Naive thymus-derived CD4-positive, alpha-beta T cell (primary cell): ENCODE data around the gene GSC. TPM values are rescaled to one million over a fixed set of nuclear protein-coding genes. Genes with fewer than 3 reads are reported as not detected.

Experiments used
- ATAC-seq: fragments of 150-1000 bp; cut with Tn5 transposase; 2 replicates; pipeline ENCODE4 v1.10.0; 2021; ENCODE audit warnings: mild to moderate bottlenecking, moderate library complexity
- CTCF ChIA-PET: fragments of 350-600 bp; sonication (Branson Sonifier 250); formaldehyde crosslinking; loops from one replicate; lab custom pipeline; 2021; ENCODE audit warnings: antibody characterized with exemption; lab: Charles Lee
- POLR2A ChIA-PET: fragments of 350-600 bp; sonication (Branson Sonifier 250); formaldehyde crosslinking; loops from one replicate; lab custom pipeline; 2021; ENCODE audit warnings: antibody characterized with exemption, inconsistent platforms; lab: Charles Lee
- DNase-seq, 9 donors: peaks; one replicate each; pipeline versions ENCODE4 v3.0.0 to v3.0.0-alpha.2; 2020 to 2022; ENCODE audit warnings: mixed read lengths in 1 of 9
- H3K27ac ChIP-seq: one replicate; pipeline ENCODE4 v1.7.0; 2013; ENCODE audit warnings: mild to moderate bottlenecking, low read depth, low read length, moderate library complexity
- H3K27me3 ChIP-seq, 2 donors: one replicate each; pipeline ENCODE4 v1.7.0; 2013; ENCODE audit warnings: low read length in 2 of 2, mild to moderate bottlenecking in 2 of 2, moderate library complexity in 2 of 2; ENCODE audit not compliant: control insufficient read depth in 2 of 2, insufficient read depth in 2 of 2
- H3K36me3 ChIP-seq, 3 experiments: 1 replicate in 2 of 3; 2 replicates in 1 of 3; pipeline ENCODE4 v1.7.0; 2013; ENCODE audit warnings: low read length in 3 of 3, mild to moderate bottlenecking in 3 of 3, moderate library complexity in 1 of 3; ENCODE audit not compliant: insufficient read depth in 3 of 3, control insufficient read depth in 2 of 3
- H3K4me1 ChIP-seq, 2 donors: one replicate each; pipeline ENCODE4 v1.7.0; 2013; ENCODE audit warnings: low read length in 2 of 2, mild to moderate bottlenecking in 2 of 2, moderate library complexity in 1 of 2; ENCODE audit not compliant: control insufficient read depth in 2 of 2, insufficient read depth in 2 of 2
- H3K4me3 ChIP-seq: 2 replicates; pipeline ENCODE4 v1.7.0; 2013; ENCODE audit warnings: mild to moderate bottlenecking, low read length
- H3K9me3 ChIP-seq, 3 experiments: 1 replicate in 2 of 3; 2 replicates in 1 of 3; pipeline ENCODE4 v1.7.0; 2013; ENCODE audit warnings: low read length in 3 of 3; ENCODE audit not compliant: control insufficient read depth in 2 of 3
- H3K27ac Mint-ChIP-seq, 9 donors: one replicate each; pipeline ENCODE4 v1.8.0; 2020 to 2022; ENCODE audit warnings: mixed read lengths in 9 of 9, mild to moderate bottlenecking in 8 of 9, moderate library complexity in 5 of 9, inconsistent platforms in 2 of 9
- H3K27me3 Mint-ChIP-seq, 5 donors: one replicate each; pipeline ENCODE4 v1.8.0; 2021 to 2022; ENCODE audit warnings: mixed read lengths in 5 of 5, mild to moderate bottlenecking in 1 of 5
- H3K36me3 Mint-ChIP-seq, 5 donors: one replicate each; pipeline ENCODE4 v1.8.0; 2020 to 2022; ENCODE audit warnings: mixed read lengths in 5 of 5, mild to moderate bottlenecking in 3 of 5, inconsistent platforms in 1 of 5
- H3K4me1 Mint-ChIP-seq, 7 donors: one replicate each; pipeline ENCODE4 v1.8.0; 2020 to 2022; ENCODE audit warnings: mixed read lengths in 7 of 7, mild to moderate bottlenecking in 3 of 7, inconsistent platforms in 1 of 7
- H3K4me3 Mint-ChIP-seq, 10 donors: one replicate each; pipeline ENCODE4 v1.8.0; 2020 to 2022; ENCODE audit warnings: mild to moderate bottlenecking in 10 of 10, mixed read lengths in 10 of 10, moderate library complexity in 6 of 10, inconsistent platforms in 2 of 10
- H3K9me3 Mint-ChIP-seq, 11 donors: one replicate each; pipeline ENCODE4 v1.8.0; 2020 to 2022; ENCODE audit warnings: mixed read lengths in 11 of 11, mild to moderate bottlenecking in 4 of 11, inconsistent platforms in 1 of 11, moderate library complexity in 1 of 11
- intact Hi-C, 2 donors: fragments of 100-400 bp; cut with micrococcal nuclease; formaldehyde crosslinking; loops; one replicate each; pipeline ENCODE4 v1.15.1; 2023
- polyA plus RNA-seq, 2 donors: library from polyadenylated mRNA; unstranded; fragments of 300-500 nt; fragmentation: Illumina TruSeq; gene quantifications; one replicate each; pipeline ENCODE4 v1.2.3, GENCODE V29; 2021
- total RNA-seq, 6 experiments: library from RNA in 5 of 6; stranded (reverse) in 5 of 6; gene quantifications; 1 replicate in 5 of 6; 2 replicates in 1 of 6; pipeline ENCODE4 v1.2.3 and lab custom pipeline; 2021 to 2026

GSC gene
- total and polyA plus RNA-seq, 7 experiments from 2014 or later: not detected

DNA sequence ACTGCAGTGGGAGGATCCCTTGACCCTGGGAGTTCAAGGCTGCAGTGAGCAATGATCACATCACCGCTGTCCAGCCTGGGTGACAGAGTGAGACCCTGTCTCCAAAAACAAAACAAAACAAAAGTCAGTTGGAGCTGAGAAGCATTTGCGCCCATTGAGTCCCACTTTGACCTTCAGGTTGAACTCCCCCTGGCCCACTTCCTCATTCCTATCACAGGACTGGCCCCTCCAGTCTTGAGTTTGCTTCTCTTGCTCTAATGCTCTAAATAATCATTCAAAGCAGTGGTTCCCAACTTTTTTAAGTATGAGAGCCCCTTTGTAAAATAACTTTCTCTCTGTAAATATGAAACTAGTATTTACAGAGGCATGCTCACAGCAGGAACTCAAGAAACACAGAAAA is 28.0 kb upstream of the GSC start:
- H3K27ac Mint-ChIP-seq: no peak overlapping the region

DNA sequence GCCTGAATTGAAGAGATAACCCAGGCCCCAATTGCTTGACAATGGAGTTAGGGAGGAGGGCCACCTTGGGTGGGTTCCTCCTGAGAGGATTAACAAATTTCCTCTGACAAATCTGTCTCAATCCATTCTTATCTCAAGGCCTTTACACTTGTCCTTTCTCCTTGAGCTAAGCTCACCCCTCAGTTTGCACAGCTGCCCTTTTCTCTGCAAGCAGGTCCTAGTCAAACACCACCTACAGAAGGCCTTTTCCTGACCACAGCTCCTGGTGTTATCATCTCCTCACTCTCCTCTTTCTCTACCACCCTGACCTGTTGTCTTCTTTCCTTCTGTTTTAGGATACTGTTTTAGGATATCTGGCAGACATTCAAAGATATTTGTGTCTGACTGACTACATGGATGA is 26.4 kb upstream of the GSC start:
- peaks cover 3 to 38% (median 36%) of the 10 kb centered on the region in 5 donors for H3K27me3 Mint-ChIP-seq
- peaks cover 0 to 4% (median 0%) of the 10 kb centered on the region in 11 donors for H3K9me3 Mint-ChIP-seq
- intact Hi-C loops: no loop called here
- ChIA-PET POLR2A (no interaction called here), CTCF (no interaction called here)
- DNase-seq: no peak
- H3K27ac ChIP-seq: no peak overlapping the region
- H3K36me3 ChIP-seq: no peaks in the 10 kb centered on the region
- H3K4me3 ChIP-seq: no peak overlapping the region
- no peak for ATAC-seq
- no peaks in the 10 kb centered on the region for H3K9me3 ChIP-seq
- H3K27ac Mint-ChIP-seq: no peak overlapping the region
- H3K4me1 ChIP-seq: no peaks in the 10 kb centered on the region
- H3K36me3 Mint-ChIP-seq: no peaks in the 10 kb centered on the region
- H3K27me3 ChIP-seq: no peaks in the 10 kb centered on the region
- H3K4me1 Mint-ChIP-seq: no peaks in the 10 kb centered on the region
- H3K4me3 Mint-ChIP-seq: no peak overlapping the region

More for the DNA sequence above, 28.0 kb upstream of the GSC start:
- H3K9me3 Mint-ChIP-seq: peaks cover 0 to 4% (median 0%) of the 10 kb centered on the region in 11 donors
- no peaks in the 10 kb centered on the region for H3K36me3 Mint-ChIP-seq
- no peaks in the 10 kb centered on the region for H3K4me1 Mint-ChIP-seq
- no peak overlapping the region for H3K4me3 Mint-ChIP-seq
- intact Hi-C loops: no loop called here
- CTCF ChIA-PET: no interaction called here
- no peak for ATAC-seq
- H3K4me3 ChIP-seq: no peak overlapping the region
- no peaks in the 10 kb centered on the region for H3K4me1 ChIP-seq
- H3K27ac ChIP-seq: no peak overlapping the region
- peaks cover 3 to 34% (median 26%) of the 10 kb centered on the region in 5 donors for H3K27me3 Mint-ChIP-seq
- H3K9me3 ChIP-seq: no peaks in the 10 kb centered on the region
- no peak for DNase-seq
- POLR2A ChIA-PET: no interaction called here
- no peaks in the 10 kb centered on the region for H3K36me3 ChIP-seq
- H3K27me3 ChIP-seq: no peaks in the 10 kb centered on the region

DNA sequence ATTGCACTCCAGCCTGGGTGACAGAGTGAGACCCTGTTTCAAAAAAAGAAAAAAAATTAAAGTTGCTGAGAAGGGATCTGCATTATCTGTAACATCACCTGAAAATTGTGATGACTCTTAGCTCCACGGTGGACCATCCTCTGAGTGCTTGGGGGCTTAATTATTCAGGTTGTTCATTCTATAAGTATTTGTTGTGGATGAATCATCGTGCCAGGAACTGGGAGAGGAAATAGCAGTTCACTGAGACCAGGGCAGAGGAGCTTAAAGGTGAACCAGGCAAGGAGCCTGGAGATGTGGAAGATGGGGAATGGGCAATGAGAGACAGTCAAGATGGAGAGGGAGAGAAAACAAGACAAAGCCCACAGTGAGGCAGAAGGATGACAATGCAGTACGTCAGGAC is 25.5 kb upstream of the GSC start:
- no peaks in the 10 kb centered on the region for H3K4me1 ChIP-seq
- ATAC-seq: no peak
- Mint-ChIP-seq H3K36me3 (no peaks in the 10 kb centered on the region), H3K4me3 (no peak overlapping the region), H3K4me1 (no peaks in the 10 kb centered on the region), H3K27ac (no peak overlapping the region), H3K27me3 (peaks cover 3 to 42% (median 31%) of the 10 kb centered on the region in 5 donors), H3K9me3 (peaks cover 0 to 10% (median 1%) of the 10 kb centered on the region in 11 donors)
- H3K27me3 ChIP-seq: no peaks in the 10 kb centered on the region
- H3K27ac ChIP-seq: no peak overlapping the region
- DNase-seq: no peak
- H3K9me3 ChIP-seq: no peaks in the 10 kb centered on the region
- POLR2A ChIA-PET: interaction anchor here (0.5 kb wide), 1 partner anchor 156 kb away, joined by 3 read pairs; no protein-coding TSS in a partner anchor
- no peak overlapping the region for H3K4me3 ChIP-seq
- no peaks in the 10 kb centered on the region for H3K36me3 ChIP-seq
- intact Hi-C loops: no loop called here
- CTCF ChIA-PET: no interaction called here

DNA sequence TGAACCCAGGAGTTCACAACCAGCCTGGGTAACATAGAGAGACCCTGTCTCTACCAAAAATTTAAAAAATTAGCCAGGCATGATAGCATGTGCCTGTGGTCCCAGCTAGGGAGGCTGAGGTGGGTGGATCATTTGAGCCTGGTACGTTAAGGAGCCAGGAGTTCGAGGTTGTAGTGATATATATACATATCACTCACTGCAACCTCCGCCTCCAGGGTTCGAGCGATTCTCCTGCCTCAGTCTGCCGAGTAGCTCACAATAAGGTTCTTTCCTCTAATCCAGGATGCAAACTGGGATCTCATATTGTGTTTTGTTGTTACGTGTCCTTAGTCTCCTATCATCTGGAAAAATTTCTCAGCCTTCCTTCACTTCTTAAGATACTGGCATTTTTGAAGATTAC is 24.0 kb upstream of the GSC start:
- no peaks in the 10 kb centered on the region for H3K36me3 ChIP-seq
- no peak overlapping the region for H3K4me3 ChIP-seq
- ChIA-PET CTCF (no interaction called here), POLR2A (no interaction called here)
- no peak overlapping the region for H3K27ac ChIP-seq
- ATAC-seq: no peak
- peaks cover 0 to 13% (median 1%) of the 10 kb centered on the region in 11 donors for H3K9me3 Mint-ChIP-seq
- H3K9me3 ChIP-seq: no peaks in the 10 kb centered on the region
- intact Hi-C loops: no loop called here
- no peaks in the 10 kb centered on the region for H3K4me1 ChIP-seq
- DNase-seq: no peak
- H3K27me3 Mint-ChIP-seq: peaks cover 3 to 40% (median 28%) of the 10 kb centered on the region in 5 donors
- H3K4me1 Mint-ChIP-seq: no peaks in the 10 kb centered on the region
- H3K27ac Mint-ChIP-seq: no peak overlapping the region
- no peaks in the 10 kb centered on the region for H3K27me3 ChIP-seq
- no peak overlapping the region for H3K4me3 Mint-ChIP-seq
- no peaks in the 10 kb centered on the region for H3K36me3 Mint-ChIP-seq

DNA sequence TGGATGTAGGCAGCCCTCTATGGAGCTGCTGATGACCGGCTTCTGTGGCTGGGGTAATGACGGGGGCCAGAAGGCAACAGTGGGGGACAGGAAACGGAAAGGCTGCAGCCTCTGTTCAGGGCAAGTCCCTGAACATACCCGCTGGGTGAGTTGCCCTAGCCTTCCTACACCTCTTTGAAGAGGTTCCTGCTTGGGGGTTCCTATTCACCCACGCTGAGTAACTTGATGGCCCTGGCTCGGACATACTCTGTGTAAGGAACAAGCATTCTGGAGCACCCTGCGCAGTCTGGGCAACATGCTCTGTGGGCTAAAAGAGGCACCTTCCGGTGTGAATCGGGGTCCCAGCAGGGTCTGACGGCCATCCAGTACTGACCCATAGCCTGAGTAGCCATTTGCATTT is 17.7 kb upstream of the GSC start:
- Histone ChIP-seq H3K27me3 (no peaks in the 10 kb centered on the region), H3K4me3 (no peak overlapping the region), H3K9me3 (no peaks in the 10 kb centered on the region), H3K4me1 (no peaks in the 10 kb centered on the region), H3K36me3 (no peaks in the 10 kb centered on the region), H3K27ac (no peak overlapping the region)
- POLR2A ChIA-PET: no interaction called here
- H3K27ac Mint-ChIP-seq: no peak overlapping the region
- peaks cover 0 to 33% (median 15%) of the 10 kb centered on the region in 5 donors for H3K27me3 Mint-ChIP-seq
- intact Hi-C loops: no loop called here
- ATAC-seq (no peak), DNase-seq (no peak)
- H3K36me3 Mint-ChIP-seq: no peaks in the 10 kb centered on the region
- CTCF ChIA-PET: no interaction called here
- peaks cover 0 to 9% (median 1%) of the 10 kb centered on the region in 11 donors for H3K9me3 Mint-ChIP-seq
- H3K4me1 Mint-ChIP-seq: no peaks in the 10 kb centered on the region
- H3K4me3 Mint-ChIP-seq: no peak overlapping the region

DNA sequence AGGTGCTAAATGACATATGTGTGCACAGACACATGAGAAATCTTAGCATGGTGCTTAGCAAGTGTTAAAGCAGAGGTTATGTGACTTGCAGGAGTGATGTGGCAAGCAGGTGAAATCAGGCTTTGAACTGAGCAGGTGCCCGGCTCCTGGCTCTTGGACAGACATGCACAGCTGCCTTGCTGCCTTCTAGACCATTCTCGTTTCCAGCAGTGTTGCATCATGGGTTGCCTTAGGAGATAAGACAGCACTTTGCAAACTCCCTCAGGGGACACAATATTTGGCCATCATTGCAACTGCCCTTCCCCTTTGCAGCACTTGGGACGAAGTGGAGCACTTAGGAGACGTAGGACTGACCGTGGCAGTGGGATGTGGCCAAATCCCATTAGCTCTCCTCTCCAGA is 17.2 kb upstream of the GSC start:
- Histone ChIP-seq H3K36me3 (no peaks in the 10 kb centered on the region), H3K27me3 (no peaks in the 10 kb centered on the region), H3K9me3 (no peaks in the 10 kb centered on the region), H3K4me3 (no peak overlapping the region), H3K4me1 (no peaks in the 10 kb centered on the region), H3K27ac (no peak overlapping the region)
- no peak overlapping the region for H3K27ac Mint-ChIP-seq
- POLR2A ChIA-PET: no interaction called here
- DNase-seq (no peak), ATAC-seq (no peak)
- H3K4me1 Mint-ChIP-seq: no peaks in the 10 kb centered on the region
- H3K9me3 Mint-ChIP-seq: peaks cover 0 to 9% (median 1%) of the 10 kb centered on the region in 11 donors
- intact Hi-C loops: no loop called here
- no peaks in the 10 kb centered on the region for H3K36me3 Mint-ChIP-seq
- CTCF ChIA-PET: no interaction called here
- H3K4me3 Mint-ChIP-seq: no peak overlapping the region
- peaks cover 0 to 33% (median 16%) of the 10 kb centered on the region in 5 donors for H3K27me3 Mint-ChIP-seq

DNA sequence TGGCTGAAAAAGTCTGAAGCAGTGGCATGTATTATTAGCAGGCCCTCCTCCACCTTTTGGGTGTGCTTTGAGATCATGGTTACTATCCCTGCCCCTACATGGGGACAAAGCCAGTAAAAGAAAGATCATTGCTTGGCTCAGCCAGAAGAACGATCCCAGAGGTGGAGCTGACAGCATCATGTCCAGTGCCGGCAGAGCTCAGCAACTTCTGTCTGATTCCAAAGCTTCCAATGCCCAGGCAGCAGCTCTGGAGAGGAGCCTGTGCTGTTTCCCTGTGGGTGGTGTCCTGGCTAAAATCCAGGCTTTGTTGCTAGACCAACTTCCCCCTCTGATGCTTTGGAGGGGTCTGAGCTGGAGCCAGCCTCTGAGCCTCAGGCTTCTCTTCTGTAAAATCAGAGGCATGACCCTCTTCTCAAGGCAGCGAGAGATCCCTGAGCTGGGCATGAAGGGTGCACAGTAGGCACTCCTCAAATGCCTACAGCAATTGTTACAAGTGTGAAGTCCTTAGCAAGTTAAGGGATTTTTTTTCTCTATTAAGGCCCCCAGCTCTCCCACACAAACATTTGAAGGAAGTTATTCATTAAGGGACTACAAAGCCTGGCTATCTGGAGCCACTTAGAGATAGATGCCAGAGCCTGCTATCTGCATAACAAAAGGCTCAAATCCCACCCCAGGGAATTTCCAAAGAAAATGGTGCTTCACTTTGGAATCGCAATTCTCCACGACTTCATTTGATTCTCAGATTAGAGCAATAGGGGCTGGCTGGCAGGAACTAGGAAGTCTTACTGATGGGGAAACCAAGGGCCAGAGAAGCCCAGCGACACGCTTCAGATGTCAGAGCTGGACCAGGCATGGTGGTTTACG is 10.9 kb upstream of the GSC start:
- H3K27ac Mint-ChIP-seq: no peak overlapping the region
- H3K27me3 Mint-ChIP-seq: peaks cover 29 to 62% (median 44%) of the 10 kb centered on the region in 5 donors
- ATAC-seq (no peak), DNase-seq (no peak)
- H3K4me1 Mint-ChIP-seq: peaks cover 0 to under 1% (median 0%) of the 10 kb centered on the region in 7 donors
- H3K4me3 ChIP-seq: no peak overlapping the region
- H3K36me3 Mint-ChIP-seq: peaks cover 0 to 4% (median 0%) of the 10 kb centered on the region in 5 donors
- no peaks in the 10 kb centered on the region for H3K9me3 ChIP-seq
- intact Hi-C loops: no loop called here
- H3K4me3 Mint-ChIP-seq: no peak overlapping the region
- H3K4me1 ChIP-seq: no peaks in the 10 kb centered on the region
- peaks cover 0 to 3% (median 0%) of the 10 kb centered on the region in 11 donors for H3K9me3 Mint-ChIP-seq
- no peaks in the 10 kb centered on the region for H3K36me3 ChIP-seq
- no peak overlapping the region for H3K27ac ChIP-seq
- ChIA-PET POLR2A (no interaction called here), CTCF (no interaction called here)
- peaks cover 0 to 9% of the 10 kb centered on the region in 2 donors for H3K27me3 ChIP-seq
